Smooth muscle cell of the brain vasculature (primary cell): ENCODE results near the gene MRPL44.
A peak's percentile ranks its signal among the peaks of the same experiment; 100 is the strongest.

ENCODE experiments used
- DNase-seq: peaks from one replicate; pipeline ENCODE4 v3.0.0-alpha.2; 2012; ENCODE audit warnings: low read depth, low spot score

The MRPL44 gene

DNA sequence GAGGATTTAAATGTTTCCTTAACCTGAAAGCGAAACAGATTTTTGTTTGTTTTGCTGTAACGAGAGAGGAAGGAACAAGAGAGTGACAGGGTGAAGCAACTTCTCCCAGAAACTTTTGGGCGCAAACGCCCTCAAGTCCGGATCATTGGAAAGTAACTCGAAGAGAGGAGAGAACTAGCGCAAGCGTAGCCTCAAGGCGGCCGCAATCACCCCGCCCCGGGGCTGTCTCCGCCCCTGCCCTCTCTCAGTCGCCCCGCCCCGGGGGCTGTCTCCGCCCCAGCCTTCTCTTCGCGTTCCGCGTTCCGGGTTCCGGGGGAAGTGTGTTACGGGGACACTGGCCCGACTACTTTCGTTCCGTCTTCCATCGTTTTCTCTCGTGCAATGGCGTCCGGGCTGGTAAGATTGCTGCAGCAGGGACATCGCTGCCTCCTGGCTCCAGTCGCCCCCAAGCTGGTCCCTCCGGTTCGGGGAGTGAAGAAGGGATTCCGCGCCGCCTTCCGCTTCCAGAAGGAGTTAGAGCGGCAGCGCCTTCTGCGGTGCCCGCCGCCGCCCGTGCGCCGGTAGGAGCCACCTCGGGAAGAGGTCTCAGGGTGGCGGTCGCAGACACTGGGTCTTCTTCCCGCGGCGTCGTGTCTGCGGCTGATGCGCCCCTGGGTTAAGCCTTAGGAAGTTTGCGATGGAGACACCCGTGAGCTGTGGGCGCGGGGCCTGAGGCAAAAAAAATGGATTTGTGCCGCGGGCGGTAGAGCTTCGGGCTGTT is at the start of gene MRPL44:
Gene MRPL44, plus strand, starts transcription at position 372 of the 760 bp plus-strand sequence. Its CDS starts 10 bp downstream, at position 382.
- peak; percentile 90 for DNase-seq

DNA sequence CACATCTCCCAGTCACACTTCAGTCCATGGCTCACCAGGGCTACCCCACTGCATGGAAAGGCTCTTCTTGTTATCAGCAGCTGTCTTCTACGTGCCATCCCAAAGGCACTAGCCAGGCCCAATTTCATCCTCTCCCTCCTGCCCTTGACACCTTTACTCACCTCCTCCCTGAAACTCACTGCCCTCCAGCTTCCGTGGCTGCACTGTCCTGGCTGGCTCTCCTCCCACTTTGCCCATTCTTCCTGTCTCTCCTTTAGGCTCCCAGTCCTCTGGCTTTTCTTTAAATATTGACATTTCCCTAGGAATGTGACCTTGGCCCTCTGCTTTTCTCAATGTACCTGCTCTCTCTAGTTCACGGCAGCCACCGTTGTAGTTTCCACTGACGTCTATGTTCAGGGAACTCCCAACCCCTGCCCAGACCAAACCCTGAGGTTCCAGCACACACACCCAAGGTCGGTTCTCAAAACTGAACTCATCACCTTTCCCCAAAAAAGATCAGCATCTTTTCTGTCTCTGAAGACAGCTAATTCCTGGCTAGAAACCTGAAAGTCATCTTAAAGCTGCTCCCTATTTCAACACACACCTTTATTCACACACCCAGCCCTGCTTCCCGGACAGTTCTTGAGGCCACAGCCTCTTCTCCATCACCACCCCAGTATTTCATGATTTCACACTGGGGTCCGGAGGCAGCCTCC is 48.8 kb upstream of the MRPL44 start:
- DNase-seq: no peak

DNA sequence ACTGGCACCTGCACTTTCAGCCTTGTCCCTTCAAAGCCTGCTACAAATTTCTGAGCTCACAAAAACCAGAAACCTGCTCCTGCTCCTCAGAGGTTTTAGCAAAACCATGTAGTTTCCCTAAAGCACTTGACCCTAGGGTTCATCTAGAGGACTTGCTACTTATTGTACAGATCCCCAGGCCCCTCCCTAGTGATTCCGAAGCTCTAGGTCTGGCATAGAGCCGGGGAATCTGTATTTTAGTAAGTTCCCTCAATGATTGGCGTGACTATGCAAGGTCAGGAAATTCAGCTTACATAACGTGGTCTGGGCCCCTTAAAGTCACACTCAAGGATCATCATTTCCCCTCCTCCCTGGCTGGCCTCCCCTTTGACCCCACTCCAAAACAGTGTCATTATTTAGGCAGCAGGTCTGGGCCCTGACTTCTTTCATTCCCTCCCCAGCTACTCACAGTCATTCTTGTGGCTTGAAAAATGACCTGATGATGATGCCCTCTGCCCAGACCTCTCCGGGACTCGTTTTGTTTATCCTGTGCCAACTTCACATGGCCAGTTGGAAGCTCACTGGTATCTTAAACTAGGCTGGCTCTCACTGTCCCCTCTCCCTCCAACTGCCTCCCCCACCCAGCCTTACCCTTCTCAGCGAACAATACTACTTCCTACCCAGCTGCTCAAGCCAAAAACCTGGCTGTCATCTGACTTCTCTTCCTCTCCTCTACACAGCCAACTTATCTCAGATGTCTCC is 48.1 kb upstream of the MRPL44 start:
- no peak for DNase-seq

DNA sequence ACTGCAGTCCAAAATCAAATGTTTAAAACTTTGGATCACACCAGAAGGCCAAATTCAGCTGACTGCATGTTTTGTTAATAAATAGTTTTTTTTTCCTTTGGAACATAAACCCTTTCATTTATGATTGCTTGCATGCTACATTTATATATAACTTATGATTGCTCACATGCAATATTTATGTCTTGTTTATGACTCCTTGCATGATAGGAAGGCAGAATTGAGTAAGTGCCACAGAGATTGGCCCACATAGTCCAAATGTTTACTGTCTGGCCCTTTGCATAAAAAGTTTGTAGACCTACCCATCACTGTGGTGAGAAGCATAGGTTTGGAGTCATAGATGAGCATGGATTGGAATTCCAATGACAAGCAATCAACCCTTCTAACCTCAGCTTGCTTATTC is 42.9 kb upstream of the MRPL44 start:
- DNase-seq: no peak

DNA sequence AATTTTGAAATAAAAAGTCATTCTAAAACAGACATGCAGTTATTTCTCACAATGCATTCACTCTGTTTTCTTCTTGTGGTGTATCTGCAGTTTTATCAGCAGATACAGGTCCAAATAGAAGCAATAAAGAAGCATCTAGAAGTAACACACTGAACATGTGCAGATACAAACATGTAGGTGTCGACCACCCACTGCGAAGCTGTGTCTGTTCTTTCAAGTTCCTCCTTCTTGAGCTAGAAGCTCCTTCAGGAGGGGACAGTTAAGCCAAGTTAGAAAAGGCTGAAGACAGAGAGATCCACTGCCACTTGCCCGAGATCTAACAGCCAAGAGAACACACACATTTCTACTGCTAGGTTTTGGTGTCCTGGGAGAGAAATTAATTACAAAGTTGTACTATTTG is 42.2 kb upstream of the MRPL44 start:
- no peak for DNase-seq

DNA sequence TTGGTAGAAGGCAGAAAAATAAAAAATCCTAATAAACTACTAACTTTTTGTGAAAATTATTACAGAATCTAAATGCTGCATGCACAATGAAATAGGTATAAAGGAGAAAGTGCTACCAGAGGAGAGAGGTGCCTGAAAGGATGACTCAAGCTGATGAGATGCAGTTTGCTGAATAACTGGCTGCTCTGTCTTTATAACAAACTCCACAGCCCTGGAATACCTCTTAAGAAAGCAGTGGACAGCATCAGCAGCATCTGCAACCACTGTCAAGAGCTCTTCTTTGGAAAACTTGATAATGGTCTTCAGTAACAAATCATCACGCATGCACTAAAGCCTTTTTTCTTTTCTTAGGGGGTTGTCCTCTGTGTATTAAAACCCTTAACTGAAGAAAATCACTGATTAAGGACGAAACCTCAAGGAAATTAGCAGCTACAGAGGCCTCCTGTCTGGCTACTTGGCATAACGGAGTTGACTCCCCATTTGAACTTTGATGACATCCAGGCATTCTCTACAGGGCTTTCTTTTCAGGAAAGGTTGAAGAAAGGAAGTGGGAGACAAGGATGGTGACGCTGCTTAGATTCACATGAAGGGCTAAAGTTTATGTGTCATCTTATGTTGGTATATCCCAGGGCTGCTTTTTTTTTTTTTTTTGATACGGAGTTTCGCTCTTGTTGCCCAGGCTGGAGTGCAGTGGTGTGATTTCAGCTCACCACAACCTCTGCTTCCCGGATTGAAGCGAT is 40.9 kb upstream of the MRPL44 start:
- DNase-seq: no peak

DNA sequence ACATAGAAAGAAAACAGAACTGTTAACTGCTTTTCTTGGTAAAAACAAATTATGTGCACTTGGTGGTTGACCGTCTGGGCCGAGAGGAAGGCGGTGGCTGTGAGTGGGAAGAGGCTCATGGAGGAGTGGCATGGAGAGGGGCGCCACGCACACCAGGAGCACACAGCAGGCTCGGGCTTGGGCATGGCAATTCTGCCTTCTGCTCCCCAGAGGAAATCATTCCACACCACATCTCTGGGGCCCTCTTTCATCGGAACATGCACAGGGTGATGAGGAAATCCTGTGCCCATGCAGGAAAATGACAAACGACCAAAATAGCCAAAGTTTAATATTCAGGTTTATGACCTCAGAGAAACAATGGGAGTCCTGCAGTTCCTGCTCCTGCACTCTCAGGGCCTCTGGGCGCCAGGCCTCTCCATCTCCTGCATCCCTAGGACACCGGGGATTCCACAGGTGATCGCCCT is 38.6 kb upstream of the MRPL44 start:
- no peak for DNase-seq

DNA sequence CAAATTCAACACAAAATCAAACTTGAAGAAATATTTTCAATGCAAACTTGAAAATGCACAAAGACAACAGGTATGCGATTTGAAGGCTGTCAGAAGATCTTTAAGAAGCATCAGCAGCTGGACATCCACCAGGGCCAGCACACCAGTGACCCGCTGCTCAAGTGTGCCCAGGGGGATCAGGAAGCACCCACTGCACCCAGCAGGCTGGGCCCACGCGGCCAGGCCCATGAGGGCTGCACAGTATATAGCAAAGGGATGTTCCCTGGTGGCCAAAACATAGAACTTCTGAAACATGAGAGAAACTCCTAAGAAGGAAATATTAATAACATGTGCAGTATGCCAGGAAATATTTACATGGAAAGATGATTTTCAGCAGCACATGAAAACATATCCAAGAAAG is 37.2 kb upstream of the MRPL44 start:
- DNase-seq: no peak

DNA sequence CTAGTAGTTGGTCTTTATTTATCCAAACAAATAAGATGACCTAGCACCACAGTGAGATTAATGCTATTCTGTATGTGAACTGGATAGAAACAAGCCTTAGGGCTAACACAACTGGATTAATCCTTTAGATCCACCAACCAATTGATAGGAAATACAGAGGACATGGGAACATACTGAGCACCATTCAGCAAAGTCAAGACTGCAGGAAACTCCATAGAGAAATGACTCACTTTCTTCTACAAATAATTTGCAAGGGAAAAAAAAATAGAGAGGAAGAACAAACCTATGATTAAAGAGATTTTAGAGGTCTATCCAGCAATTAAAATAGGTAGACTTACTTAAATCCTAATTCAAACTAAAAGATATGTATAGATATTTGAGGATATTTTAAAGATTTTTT is 36.1 kb upstream of the MRPL44 start:
- DNase-seq: no peak

DNA sequence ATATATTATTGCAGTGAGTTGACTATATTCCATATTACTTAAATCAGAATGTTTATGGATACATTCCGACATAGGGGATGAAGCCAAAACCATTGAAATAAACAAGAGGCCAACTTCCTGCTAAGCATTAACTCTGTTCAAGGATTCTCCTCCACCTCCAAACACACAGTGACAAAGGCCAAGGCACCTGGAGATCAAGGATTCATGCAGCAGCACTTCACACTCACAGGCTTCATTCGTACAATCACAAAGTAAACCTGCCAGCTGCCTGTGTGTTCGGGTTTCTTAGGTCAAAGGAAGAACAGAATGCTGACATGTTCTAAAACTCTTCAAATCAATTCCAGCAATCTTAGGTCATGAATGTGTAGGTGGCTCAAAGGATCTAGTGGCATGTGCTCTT is 35.0 kb upstream of the MRPL44 start:
- DNase-seq: no peak

DNA sequence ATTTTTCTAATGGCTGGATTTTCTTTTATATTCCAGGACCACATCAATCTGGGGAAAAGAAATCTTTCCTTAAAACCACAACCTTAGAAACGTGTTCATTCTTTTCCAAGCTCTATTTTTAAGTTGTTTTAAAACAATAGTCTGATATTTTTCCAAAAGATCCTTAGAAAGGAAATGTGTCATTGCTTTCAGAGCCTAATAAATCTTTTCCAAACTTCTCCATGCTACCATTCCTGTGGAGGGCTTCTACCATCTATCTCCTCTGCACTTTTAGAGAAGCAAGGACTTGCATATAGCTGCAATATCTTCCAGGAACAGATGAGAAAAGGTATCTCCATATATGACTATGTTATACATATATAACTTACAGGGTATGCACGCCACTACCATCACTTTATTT is 33.3 kb upstream of the MRPL44 start:
- DNase-seq: no peak

DNA sequence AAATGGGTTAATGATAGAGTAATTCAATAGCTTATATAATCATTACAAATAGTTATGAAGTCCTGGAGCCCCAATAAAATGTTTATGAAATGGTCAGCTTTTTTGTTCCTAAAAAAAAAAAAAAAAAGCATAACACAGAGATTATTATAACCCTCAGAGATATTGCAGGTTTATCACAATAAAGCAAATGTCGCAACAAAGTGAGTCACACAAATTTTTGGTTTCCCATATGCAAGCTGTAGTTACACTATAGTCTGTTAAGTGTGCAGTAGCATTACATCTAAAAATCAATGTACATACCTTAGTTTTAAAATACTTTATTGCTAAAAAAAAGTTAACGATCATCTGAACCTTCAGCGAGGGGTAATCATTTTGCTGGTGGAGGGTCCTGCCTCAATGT is 32.2 kb upstream of the MRPL44 start:
- DNase-seq: no peak

DNA sequence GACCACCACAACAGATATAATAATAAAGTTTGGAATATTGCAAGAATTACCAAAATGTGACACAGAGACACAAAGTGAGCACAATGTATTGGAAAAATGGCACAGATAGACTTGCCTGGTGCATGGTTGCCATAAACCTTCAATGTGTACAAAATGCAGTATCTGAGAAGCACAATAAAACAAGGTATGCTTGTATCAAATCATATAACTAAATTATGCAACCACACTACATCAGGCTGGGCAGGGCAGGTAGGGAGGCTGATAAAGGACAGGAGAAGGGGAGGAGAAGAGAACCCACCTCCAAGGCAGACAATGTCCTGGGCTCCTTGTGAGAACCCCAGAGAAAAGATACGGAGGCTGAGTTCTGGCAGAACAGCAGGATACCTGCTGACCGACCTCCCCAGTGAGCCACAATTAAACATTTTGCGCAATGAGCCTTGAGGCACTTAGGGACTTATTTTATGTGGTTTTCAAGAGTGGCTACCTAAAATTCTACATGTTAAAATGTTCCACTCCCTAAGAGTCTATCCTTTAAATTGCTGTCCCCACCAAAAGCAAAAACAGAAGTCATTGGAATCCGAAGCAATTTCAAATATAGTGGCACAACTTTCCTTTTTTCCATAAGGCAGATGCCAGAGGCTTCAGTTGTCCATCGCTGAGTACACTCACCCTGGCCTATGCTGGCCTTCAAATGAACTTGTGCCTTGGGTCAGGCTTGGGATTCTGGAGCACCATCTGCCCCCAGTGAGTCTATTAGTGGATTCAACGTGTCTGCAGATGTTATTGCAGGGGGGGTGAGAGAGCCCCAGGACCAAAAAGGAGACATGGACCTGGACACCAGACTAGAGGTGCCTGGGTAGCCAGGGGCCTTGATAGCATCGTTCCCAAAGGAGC is 28.9 kb upstream of the MRPL44 start:
- no peak for DNase-seq

DNA sequence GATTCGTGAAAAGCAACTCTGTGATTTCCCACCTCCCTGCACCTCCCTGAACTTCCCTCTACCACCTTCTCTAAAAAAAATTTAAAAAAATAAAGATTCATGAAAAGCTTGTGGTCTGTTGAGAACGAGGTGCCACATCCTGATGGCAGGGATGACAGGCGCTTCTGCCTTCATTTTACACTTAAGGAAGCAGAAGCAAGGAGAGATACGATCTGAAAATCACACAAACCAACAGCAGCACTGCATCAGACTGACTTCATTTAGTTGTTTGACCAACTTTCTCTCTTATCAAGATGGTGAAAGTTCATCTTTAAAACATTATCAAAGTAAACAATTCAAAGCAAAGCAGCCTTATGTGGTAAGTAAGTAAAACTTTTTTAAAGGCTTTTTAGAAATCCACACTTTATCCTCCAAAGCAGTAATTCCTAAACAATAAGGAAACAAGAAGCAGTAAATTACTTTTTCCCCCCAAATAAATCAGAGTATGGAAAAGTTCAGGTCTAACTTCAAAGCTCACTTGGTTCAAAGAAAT is 27.6 kb upstream of the MRPL44 start:
- DNase-seq: no peak

DNA sequence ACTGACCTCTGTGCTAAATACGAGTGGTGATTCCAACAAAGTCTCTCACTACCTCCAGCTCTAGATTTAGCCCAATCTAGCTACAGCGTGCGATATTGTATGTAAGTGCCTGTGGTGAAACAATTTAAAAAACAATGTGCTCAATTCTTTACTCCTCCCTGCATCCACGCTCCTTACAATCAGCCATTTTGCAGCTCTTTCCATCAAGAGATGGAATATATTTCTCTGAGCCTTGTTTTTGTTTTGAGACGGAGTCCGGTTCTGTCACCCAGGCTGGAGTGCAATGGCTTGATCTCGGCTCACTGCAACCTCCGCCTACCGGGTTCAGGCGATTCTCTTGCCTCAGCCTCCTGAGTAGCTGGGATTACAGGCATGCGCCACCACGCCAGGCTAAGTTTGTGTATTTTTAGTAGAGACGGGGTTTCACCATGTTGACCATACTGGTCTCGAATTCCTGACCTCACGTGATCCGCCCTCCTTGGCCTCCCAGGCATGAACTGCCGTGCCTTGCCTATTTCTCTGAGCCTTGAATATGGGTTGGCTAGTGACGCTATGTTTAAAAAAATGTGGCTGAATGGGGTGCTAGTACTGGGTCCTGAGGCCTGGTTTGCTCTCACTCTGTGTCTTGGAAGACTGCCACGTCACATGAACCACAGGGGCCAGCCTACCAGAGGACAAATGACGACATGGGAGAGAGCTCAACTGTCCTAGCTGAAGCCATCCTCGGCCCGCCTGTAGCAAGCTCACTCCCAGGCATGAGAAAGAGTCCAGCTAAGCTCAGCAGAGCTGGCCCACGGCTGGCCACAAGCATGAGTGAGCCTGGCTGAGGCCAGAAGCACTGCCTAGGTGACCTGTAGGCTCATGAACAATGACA is 26.9 kb upstream of the MRPL44 start:
- DNase-seq: no peak

DNA sequence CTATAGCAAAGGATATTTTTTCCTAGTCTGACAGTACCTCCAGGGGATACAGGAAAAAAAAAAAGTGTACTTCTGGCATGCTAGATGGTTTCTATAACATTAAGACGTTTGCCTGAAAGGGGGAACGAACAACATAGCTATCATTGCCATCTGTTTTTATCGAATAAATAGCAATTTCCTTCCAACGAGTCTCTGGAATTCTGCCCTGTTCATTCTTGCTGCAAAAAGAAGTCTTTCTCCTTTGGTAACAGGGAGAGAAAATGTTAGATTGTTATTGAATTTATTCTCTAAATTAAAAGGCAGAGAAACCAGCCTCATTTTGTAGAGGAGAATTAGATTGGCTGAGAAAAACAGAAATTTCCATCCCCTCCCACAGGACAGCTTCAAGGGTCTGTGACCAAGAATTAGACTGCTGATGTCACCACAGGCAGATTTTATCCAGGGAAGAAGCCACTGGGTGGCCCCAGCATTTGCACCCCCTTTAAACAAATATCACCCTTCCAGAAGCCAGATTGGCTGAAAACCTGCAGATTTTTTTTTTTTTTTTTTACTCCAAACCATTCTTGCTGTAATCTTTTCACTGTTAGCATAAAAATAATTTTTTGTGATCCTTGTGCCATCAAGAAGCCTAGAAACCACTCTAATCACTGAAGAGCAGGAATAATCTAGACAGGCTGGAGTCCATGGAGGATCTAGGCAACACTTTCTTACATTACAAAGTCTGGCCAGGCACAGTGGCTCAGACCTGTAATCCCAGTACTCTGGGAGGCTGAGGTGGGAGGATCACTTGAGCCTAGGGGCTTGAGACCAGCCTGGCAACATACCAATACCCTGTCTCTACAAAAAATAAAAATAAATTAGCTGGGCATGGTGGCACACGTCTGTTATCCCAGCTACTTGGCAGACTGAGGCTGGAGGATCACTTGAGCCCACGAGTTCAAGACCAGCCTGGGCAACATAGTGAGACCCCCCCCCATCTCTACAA is 24.2 kb upstream of the MRPL44 start:
- no peak for DNase-seq

DNA sequence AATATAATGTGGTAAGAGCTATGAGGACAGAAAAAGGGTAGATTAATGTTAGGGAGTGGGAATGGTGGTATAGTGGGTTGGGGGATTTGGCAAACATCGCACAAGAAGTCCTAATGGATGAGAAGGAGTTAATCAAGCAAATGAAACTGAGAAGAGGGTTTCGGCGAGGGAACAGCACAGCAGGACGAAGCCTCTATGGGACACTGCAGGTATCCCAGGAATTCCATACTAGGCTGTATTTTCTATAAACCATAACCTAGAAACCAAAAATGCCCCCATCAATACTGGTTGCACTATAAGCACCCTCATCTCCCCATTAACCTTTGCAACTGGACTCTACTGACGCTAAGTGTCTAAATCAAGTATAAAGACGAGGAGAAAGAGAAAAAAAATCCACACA is 22.4 kb upstream of the MRPL44 start:
- no peak for DNase-seq

DNA sequence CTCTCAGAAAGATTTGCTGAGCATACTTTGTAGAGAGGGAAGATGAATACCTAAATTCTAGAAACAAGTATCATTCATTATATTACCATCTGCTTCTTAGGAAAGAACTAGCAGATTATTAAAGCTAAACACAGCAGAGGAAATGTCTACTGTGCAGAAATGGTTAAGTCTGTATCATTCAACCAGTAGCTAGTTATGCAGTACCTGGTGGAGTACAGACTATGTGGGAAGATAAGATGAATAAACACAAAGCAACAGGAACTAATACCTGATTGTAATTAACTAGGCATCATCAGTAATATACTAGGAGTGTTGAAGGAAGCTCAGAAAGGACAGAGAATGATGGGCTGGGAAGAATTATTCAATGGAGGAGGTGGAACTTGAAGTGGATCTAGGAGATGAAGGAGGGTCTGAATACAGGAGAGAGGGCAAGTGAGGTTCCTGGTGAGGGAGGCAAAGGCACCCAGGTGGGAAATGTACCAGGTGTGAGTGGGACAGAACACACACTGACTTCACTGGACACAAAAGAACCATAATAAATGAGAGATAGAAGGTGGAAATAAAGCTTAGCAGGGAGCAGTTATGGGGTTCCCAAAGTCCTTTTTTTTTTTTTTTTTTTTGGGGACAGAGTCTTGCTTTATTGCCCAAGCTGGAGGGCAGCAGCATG is 21.7 kb upstream of the MRPL44 start:
- DNase-seq: no peak
